Skeletal muscle tissue (tissue), 4 donors: ENCODE results near the gene RPL41. TPM values are rescaled to one million over a fixed set of nuclear protein-coding genes. Genes with fewer than 3 reads are reported as not detected.
A peak's percentile ranks its signal among the peaks of the same experiment; 100 is the strongest.

ENCODE experiments used
- H3K27ac ChIP-seq: one replicate; pipeline ENCODE4 v1.7.0; 2013; ENCODE audit warnings: mild to moderate bottlenecking, low read depth, low read length, inconsistent platforms
- H3K27me3 ChIP-seq, 3 donors: one replicate each; pipeline ENCODE4 v1.7.0; 2013; ENCODE audit warnings: low read length in 3 of 3; ENCODE audit not compliant: control insufficient read depth in 3 of 3, insufficient read depth in 3 of 3
- H3K36me3 ChIP-seq, 3 donors: one replicate each; pipeline ENCODE4 v1.7.0; 2013; ENCODE audit warnings: low read length in 3 of 3; ENCODE audit not compliant: control insufficient read depth in 3 of 3, insufficient read depth in 3 of 3
- H3K4me1 ChIP-seq, 3 donors: one replicate each; pipeline ENCODE4 v1.7.0; 2013; ENCODE audit warnings: low read length in 3 of 3, mild to moderate bottlenecking in 3 of 3; ENCODE audit not compliant: control insufficient read depth in 3 of 3, insufficient read depth in 3 of 3
- H3K4me3 ChIP-seq, 3 donors: one replicate each; pipeline ENCODE4 v1.7.0; 2013; ENCODE audit warnings: low read length in 3 of 3
- H3K9ac ChIP-seq, 3 donors: one replicate each; pipeline ENCODE4 v1.7.0; 2013; ENCODE audit warnings: low read length in 3 of 3, mild to moderate bottlenecking in 3 of 3, moderate library complexity in 2 of 3, low read depth in 1 of 3
- H3K9me3 ChIP-seq, 3 donors: one replicate each; pipeline ENCODE4 v1.7.0; 2013; ENCODE audit warnings: low read length in 3 of 3; ENCODE audit not compliant: control insufficient read depth in 3 of 3
- total RNA-seq: library from RNA; depleted of rRNA; stranded (reverse); fragments of >200 nt; gene quantifications from one replicate; pipeline ENCODE4 v1.2.3, GENCODE V29; 2014
- donor health status: Osteomylitis.

RPL41 gene
- total RNA-seq, 1 donor from 2014 or later = 4,392 TPM

DNA sequence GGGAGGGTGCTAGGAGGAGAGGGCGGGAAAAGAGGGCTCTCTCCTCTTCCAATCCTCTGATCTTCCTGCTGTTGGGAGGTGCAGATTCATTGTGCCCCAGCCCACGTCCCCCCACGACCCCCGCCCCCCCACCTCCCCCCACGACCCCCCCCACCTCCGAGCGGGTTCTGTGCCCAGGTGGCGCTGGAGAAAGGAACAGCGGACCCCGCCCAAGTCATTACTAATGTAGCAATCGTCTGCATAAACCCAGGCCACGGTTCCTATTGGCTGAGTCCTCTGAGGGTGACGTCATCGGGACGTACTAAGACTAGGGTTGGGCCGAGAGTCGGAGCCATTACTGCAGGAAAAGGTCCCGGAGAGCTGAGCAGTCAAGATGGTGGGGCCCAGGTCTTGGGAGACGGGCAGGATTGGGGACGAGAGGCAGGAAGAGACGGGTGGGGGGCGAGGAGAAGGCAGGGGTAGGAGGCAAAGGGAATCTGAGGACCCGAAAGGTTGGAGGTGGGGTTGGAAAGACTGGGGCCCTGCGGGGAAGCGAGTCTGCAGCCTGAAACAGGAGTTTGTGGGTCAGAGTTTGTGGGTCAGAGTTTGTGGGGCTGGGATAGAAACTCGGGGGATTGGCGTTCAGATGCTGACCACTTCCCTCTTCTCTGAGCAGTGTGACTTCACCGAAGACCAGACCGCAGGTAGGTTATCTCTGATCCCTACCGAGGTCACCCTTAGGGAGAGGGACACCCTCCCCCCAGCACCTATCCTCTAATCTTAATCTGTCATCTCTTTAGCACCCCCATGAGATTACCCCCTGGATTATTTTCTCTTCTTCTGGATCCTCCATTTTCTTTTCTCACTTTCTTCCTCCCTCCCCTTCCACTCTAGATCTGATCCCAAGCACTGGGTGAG lies 41.8 kb downstream of the RPL41 start, which contains the start of gene MYL6:
Gene MYL6, plus strand, starts transcription at position 331 of the 897 bp plus-strand sequence. Its CDS starts 43 bp downstream, at position 374.
- Histone ChIP-seq H3K27ac (peak within 1 kb of the TSS; percentile 98), H3K4me1 (peaks cover 41 to 65% (median 55%) of the 10 kb centered on the region in 3 donors), H3K36me3 (peaks cover 38 to 45% (median 45%) of the 10 kb centered on the region in 3 donors), H3K9me3 (no peaks in the 10 kb centered on the region), H3K9ac (peak within 1 kb of the TSS; percentile 100), H3K4me3 (peak within 1 kb of the TSS; percentile 99 to 100 (median 99)), H3K27me3 (no peaks in the 10 kb centered on the region)

DNA sequence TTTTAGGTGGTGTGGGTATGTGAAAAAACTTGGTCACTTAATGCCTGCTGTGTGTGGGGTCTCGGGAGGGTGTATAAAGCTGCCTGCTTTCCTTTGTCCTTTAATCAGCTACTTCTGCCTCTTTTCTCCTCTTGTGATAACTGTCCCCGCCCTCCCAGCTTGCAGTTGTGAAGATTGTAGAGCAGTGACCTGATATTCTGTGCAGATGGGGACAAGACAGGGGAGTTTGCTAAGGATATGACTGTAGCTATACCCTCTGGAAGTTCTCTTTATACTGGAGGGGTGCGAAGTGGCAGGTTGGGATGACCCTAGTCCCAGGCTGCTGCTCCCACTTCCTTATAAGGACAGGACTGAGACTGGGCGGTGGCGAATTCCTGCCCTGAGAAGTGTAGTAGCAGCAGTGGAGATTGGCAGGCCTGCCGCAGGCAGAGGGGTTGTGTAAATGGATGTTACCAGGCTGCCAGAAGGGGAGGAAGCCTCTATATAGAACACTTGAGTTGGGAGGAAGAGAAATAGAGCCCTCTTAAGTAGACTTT lies 42.6 kb downstream of the RPL41 start:
- H3K36me3 ChIP-seq = peaks cover 46 to 47% (median 47%) of the 10 kb centered on the region in 3 donors
- no peaks in the 10 kb centered on the region for H3K27me3 ChIP-seq
- peak overlapping the region; percentile 99 to 100 (median 99) for H3K4me3 ChIP-seq
- H3K9ac ChIP-seq = peak overlapping the region; percentile 100
- H3K9me3 ChIP-seq = no peaks in the 10 kb centered on the region
- peaks cover 35 to 57% (median 50%) of the 10 kb centered on the region in 3 donors for H3K4me1 ChIP-seq
- peak overlapping the region; percentile 98 for H3K27ac ChIP-seq

DNA sequence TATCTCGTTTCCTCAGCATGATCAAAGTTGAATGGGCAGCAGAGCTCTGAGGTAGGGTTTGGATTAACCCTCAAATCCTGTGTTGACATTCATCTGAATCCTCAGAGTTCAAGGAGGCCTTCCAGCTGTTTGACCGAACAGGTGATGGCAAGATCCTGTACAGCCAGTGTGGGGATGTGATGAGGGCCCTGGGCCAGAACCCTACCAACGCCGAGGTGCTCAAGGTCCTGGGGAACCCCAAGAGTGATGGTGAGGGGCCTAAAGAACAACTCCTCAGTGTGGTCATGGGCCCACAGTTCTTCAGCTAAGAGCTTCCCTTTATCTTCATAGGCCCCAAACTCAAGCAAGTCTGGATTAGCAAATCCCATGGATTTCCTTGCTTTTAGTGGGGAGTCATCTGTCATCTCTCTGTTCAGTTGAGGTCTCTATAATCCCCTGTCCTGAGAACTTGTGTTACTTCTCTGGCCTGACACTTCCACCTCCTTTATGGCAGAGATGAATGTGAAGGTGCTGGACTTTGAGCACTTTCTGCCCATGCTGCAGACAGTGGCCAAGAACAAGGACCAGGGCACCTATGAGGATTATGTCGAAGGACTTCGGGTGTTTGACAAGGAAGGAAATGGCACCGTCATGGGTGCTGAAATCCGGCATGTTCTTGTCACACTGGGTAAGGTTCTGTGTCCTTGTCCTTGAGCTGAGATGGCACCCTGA lies 43.2 kb downstream of the RPL41 start:
- peaks cover 31 to 54% (median 44%) of the 10 kb centered on the region in 3 donors for H3K4me1 ChIP-seq
- H3K36me3 ChIP-seq = peaks cover 52 to 53% (median 53%) of the 10 kb centered on the region in 3 donors
- H3K9ac ChIP-seq = peak overlapping the region; percentile 100
- H3K9me3 ChIP-seq = no peaks in the 10 kb centered on the region
- H3K4me3 ChIP-seq = peak overlapping the region; percentile 99 to 100 (median 99)
- H3K27ac ChIP-seq = peak overlapping the region; percentile 98
- no peaks in the 10 kb centered on the region for H3K27me3 ChIP-seq

DNA sequence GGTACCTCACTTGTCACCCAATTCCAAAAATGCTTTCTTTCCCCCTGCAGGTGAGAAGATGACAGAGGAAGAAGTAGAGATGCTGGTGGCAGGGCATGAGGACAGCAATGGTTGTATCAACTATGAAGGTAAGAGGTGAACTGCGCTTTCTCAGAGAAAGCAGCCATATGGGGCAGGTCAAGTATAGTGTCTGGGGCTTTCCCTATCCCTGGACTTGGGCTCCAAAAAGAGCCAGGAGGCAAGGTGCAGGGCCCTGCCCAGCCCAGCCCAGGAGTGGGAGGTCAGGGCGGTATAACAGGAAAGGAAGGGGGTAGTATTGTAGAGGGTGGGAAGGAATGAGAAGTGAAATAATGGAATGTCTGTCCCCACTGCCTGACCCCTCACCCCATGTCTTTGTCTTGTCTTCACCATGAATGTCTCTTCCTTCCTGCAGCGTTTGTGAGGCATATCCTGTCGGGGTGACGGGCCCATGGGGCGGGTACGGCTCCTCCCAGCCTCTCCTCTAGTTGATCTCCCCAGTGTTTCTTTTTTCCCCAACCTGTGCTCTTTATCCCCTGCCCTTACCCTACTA lies 43.8 kb downstream of the RPL41 start:
- H3K27ac ChIP-seq = peak overlapping the region; percentile 98
- peaks cover 32 to 51% (median 46%) of the 10 kb centered on the region in 3 donors for H3K4me1 ChIP-seq
- H3K36me3 ChIP-seq = peaks cover 52 to 57% (median 56%) of the 10 kb centered on the region in 3 donors
- H3K4me3 ChIP-seq = peak overlapping the region; percentile 99 to 100 (median 99)
- no peaks in the 10 kb centered on the region for H3K9me3 ChIP-seq
- no peaks in the 10 kb centered on the region for H3K27me3 ChIP-seq
- peak overlapping the region; percentile 100 for H3K9ac ChIP-seq

DNA sequence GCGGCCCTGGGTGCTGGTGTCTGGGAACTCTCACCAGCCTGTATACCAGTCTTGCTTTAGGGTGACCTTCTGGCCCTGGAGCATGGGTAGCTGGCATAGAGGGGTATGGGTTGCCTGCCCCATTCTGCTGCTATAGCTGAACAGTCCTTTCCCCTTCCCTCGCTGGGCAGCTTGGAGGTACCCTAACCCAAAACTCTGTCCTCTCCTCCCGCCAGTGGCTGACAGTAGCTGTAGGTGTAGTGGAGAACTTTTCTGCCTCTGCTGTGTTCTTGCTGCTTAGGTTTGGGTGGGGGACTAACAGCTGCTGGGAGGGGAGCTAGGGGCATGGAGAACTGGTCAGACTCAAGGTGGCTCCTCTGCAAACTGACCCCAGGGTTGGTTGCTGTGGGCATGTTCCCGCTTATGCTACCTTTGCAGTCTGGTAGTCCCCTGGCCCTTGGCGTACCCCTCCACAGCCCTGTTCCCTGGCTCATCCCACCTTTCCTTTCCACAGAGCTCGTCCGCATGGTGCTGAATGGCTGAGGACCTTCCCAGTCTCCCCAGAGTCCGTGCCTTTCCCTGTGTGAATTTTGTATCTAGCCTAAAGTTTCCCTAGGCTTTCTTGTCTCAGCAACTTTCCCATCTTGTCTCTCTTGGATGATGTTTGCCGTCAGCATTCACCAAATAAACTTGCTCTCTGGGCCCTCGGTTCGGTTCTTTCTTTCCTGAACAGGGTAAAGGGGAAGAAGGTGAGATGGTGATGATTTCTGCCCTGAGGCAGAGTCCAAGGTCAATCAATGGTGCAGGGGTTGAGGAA lies 44.7 kb downstream of the RPL41 start:
- Histone ChIP-seq H3K4me1 (peaks cover 37 to 52% (median 48%) of the 10 kb centered on the region in 3 donors), H3K9ac (peak overlapping the region; percentile 100), H3K27ac (peak overlapping the region; percentile 98)

DNA sequence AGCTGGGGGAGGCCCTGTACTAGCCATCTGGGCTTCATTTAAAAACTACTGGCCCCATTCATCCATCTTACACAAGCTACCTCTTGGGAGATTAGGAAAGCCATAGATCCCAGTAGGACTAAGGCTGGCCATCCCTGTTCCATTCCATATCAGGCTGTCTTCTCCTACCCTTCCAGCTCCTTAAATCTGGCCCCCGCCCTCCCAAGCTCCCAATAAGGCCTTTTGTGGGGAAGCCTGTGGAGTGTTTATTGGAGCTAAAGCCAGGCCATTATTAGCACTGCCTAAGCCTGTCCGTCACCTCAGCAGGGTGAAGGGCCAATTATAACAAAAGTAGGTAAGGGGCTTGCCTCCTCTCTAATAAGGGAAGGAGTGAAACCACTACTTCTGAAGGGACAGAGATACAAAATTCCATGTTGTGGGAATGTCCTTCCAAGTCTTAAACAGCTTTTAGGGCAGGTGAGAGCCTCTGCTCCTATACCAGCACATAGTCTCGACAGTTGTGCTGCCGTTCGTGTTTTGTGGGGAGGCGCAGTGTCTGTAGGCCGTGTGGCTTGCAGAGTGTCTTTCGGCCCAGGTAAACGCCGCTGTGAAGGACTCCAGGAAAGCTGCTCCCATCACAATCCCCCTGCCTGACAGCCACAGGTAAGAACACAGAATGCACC lies 45.4 kb downstream of the RPL41 start:
- H3K27me3 ChIP-seq = no peaks in the 10 kb centered on the region
- no peak overlapping the region for H3K4me3 ChIP-seq
- H3K9me3 ChIP-seq = no peaks in the 10 kb centered on the region
- peaks cover 46 to 57% (median 55%) of the 10 kb centered on the region in 3 donors for H3K36me3 ChIP-seq
- H3K27ac ChIP-seq = peak overlapping the region; percentile 98
- peaks cover 37 to 51% (median 48%) of the 10 kb centered on the region in 3 donors for H3K4me1 ChIP-seq
- H3K9ac ChIP-seq = peak overlapping the region in 2 of 3 donors; percentile 0 to 100

More for the DNA sequence above, 44.7 kb downstream of the RPL41 start:
- Histone ChIP-seq H3K27me3 (no peaks in the 10 kb centered on the region), H3K4me3 (peak overlapping the region; percentile 99 to 100 (median 99)), H3K36me3 (peaks cover 46 to 57% (median 55%) of the 10 kb centered on the region in 3 donors), H3K9me3 (no peaks in the 10 kb centered on the region)

DNA sequence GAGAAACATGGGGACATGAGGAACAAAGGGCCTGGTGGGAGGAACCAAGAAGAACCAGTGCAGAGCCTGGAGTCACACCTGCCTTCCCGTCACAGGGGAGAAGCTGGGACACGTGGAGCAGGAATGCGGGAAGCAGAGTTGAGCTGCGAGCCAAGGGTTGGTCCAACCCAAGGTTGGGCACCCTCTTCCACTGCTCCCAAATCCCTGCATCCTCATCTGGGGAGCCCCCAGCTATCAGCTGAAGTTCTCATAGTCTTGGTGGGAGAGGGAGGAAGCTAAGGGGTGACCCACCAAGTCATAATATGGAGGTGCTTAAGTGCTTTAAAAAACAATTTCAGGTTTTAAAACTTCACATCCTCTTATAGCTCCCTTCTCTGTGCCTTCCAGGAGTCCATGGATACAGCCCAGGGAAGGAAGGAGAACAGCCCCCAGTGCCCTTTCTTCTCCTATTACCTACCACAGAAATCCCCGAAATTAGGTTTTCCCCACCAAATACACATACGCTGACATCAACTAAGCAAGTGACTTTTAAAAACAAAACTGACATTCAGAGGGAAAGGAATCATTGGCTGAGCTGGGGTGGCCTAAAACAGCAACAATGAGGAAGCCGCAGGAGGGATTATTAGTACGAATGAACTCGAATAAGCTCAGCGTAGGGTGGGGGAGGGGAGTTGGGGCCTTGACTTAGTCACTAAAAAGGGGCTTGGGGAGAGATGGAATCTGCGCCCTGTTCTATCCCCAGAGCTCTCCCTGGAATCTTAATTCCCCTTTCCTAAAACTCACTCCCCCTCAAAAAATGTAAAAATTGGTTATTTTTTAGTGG lies 46.2 kb downstream of the RPL41 start:
- no peak overlapping the region for H3K4me3 ChIP-seq
- H3K9me3 ChIP-seq = no peaks in the 10 kb centered on the region
- no peak overlapping the region for H3K27ac ChIP-seq
- no peaks in the 10 kb centered on the region for H3K27me3 ChIP-seq
- peaks cover 32 to 43% (median 42%) of the 10 kb centered on the region in 3 donors for H3K4me1 ChIP-seq
- peaks cover 51 to 62% (median 61%) of the 10 kb centered on the region in 3 donors for H3K36me3 ChIP-seq
- peak overlapping the region in 1 of 3 donors; percentile 8 for H3K9ac ChIP-seq
